Measurements from ENCODE around the gene VMP1. TPM values are rescaled to one million over a fixed set of nuclear protein-coding genes. Genes with fewer than 3 reads are reported as not detected.
A peak's percentile ranks its signal among the peaks of the same experiment; 100 is the strongest.
"Not testable (repeated sequence)": the region's sequence is repeated elsewhere in the genome, so short reads cannot be mapped to it uniquely, and the experiment has no call there.

VMP1 gene
- total RNA-seq, 1 donor, result 234 TPM

- no peak for DNase-seq (ENCODE audit: low read depth)
- TF ChIP-seq CTCF (IDR thresholded peaks at IDR 0.05; ENCODE audit: insufficient read depth, low read length), result no peak
Observed at GRCh38 chr17:59827721-59828477, 120.4 kb downstream of the VMP1 start.

GRCh38 chr17:59828478-59828760 lies 121.0 kb downstream of the VMP1 start:
- no peak for TF ChIP-seq CTCF (IDR thresholded peaks at IDR 0.05; ENCODE audit: insufficient read depth, low read length)
- no peak for DNase-seq (ENCODE audit: low read depth)
- no peak overlapping the region for H3K4me3 ChIP-seq (ENCODE audit: low read depth, low read length)

More at GRCh38 chr17:59827721-59828477, 120.4 kb downstream of the VMP1 start:
- H3K4me3 ChIP-seq (ENCODE audit: low read depth, low read length), result no peak overlapping the region

GRCh38 chr17:59828819-59829216 lies 121.4 kb downstream of the VMP1 start:
- not testable (repeated sequence) for DNase-seq (ENCODE audit: low read depth); H3K4me3 ChIP-seq (ENCODE audit: low read depth, low read length)

GRCh38 chr17:59829217-59830006 lies 122.0 kb downstream of the VMP1 start:
- no peak for TF ChIP-seq CTCF (IDR thresholded peaks at IDR 0.05; ENCODE audit: insufficient read depth, low read length)
- H3K4me3 ChIP-seq (ENCODE audit: low read depth, low read length), result peak overlapping the region; percentile 57
- peak; percentile 99 for DNase-seq (ENCODE audit: low read depth)

- peak overlapping the region; percentile 57 for H3K4me3 ChIP-seq (ENCODE audit: low read depth, low read length)
- no peak for TF ChIP-seq CTCF (IDR thresholded peaks at IDR 0.05; ENCODE audit: insufficient read depth, low read length)
- DNase-seq (ENCODE audit: low read depth), result peak; percentile 85
Observed at GRCh38 chr17:59830007-59830630, 122.7 kb downstream of the VMP1 start.

GRCh38 chr17:59830846-59831486 lies 123.5 kb downstream of the VMP1 start:
- no peak overlapping the region for H3K4me3 ChIP-seq (ENCODE audit: low read depth, low read length)
- no peak for DNase-seq (ENCODE audit: low read depth)
- no peak for TF ChIP-seq CTCF (IDR thresholded peaks at IDR 0.05; ENCODE audit: insufficient read depth, low read length)

All from fibroblast of the aortic adventitia (primary cell).